Osteocyte (in vitro differentiated cells): ENCODE results near the gene OR1K1. TPM values are rescaled to one million over a fixed set of nuclear protein-coding genes. Genes with fewer than 3 reads are reported as not detected.
"Not testable (repeated sequence)": the region's sequence is repeated elsewhere in the genome, so short reads cannot be mapped to it uniquely, and the experiment has no call there.

Experiments
- DNase-seq: peaks from one replicate; pipeline ENCODE4 v3.0.0; 2021; ENCODE audit warnings: mixed read lengths; ENCODE audit not compliant: unreplicated experiment; ENCODE audit errors: extremely low spot score
- H3K27ac Mint-ChIP-seq: one replicate; pipeline ENCODE4 v1.8.0; 2021; ENCODE audit warnings: mild to moderate bottlenecking, mixed read lengths; ENCODE audit not compliant: unreplicated experiment
- H3K27me3 Mint-ChIP-seq: one replicate; pipeline ENCODE4 v1.8.0; 2021; ENCODE audit warnings: mixed read lengths; ENCODE audit not compliant: unreplicated experiment
- H3K36me3 Mint-ChIP-seq: one replicate; pipeline ENCODE4 v1.8.0; 2021; ENCODE audit warnings: mixed read lengths; ENCODE audit not compliant: unreplicated experiment
- H3K4me1 Mint-ChIP-seq: one replicate; pipeline ENCODE4 v1.8.0; 2021; ENCODE audit warnings: mixed read lengths; ENCODE audit not compliant: unreplicated experiment
- H3K4me3 Mint-ChIP-seq: one replicate; pipeline ENCODE4 v1.8.0; 2021; ENCODE audit warnings: mild to moderate bottlenecking, moderate library complexity, mixed read lengths; ENCODE audit not compliant: unreplicated experiment
- H3K9me3 Mint-ChIP-seq: one replicate; pipeline ENCODE4 v1.8.0; 2021; ENCODE audit warnings: mixed read lengths; ENCODE audit not compliant: unreplicated experiment
- CTCF ChIP-seq: fragments of 200-600 bp; sonication (generic); IDR thresholded peaks from 2 replicates; pipeline ENCODE4 v1.5.0; 2021; ENCODE audit warnings: antibody characterized with exemption, mild to moderate bottlenecking, moderate library complexity
- total RNA-seq: library from RNA; stranded (reverse); gene quantifications from 2 replicates; pipeline ENCODE4 v1.2.1, GENCODE V29; 2021

Gene OR1K1
- total RNA-seq, 1 donor from 2014 or later: not detected

- DNase-seq: no peak
- no peaks in the 10 kb centered on the region for H3K36me3 Mint-ChIP-seq
- H3K4me3 Mint-ChIP-seq: no peak overlapping the region
- no peaks in the 10 kb centered on the region for H3K9me3 Mint-ChIP-seq
- H3K4me1 Mint-ChIP-seq: no peaks in the 10 kb centered on the region
- H3K27ac Mint-ChIP-seq: no peak overlapping the region
- no peaks in the 10 kb centered on the region for H3K27me3 Mint-ChIP-seq
- TF ChIP-seq CTCF: no peak
Measured at GRCh38 chr9:122806661-122807060, 6.7 kb downstream of the OR1K1 start.

DNA sequence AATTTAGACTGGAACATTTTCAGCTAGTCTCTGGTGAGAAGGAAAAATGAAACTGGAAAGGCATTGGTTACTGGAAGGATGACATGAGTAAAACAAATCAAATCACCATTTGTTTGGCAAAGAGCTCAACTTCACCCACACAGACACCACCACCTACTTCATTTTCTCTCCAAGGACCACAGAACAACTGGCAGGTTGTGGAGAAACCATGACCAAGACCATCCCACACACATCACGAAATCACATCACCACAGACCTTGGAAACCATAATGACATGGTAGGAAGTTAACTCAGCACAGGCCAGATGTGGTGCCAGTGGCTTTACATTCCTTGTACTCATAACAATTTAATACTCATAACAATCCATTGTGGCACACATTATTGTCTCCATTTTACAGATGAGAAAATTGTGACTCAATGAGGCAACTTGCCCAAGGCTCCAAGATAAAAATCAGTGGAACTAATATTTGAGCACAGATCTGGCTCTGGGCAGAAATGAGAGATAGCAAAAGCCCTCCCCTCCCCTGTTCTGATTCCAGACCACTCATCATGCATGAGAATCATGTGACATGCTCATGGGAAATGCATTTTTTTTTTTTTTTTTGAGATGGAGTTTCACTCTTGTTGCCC lies 7.5 kb downstream of the OR1K1 start:
- H3K36me3 Mint-ChIP-seq: no peaks in the 10 kb centered on the region
- TF ChIP-seq CTCF: no peak
- DNase-seq: no peak
- H3K4me1 Mint-ChIP-seq: no peaks in the 10 kb centered on the region
- H3K27ac Mint-ChIP-seq: no peak overlapping the region
- no peaks in the 10 kb centered on the region for H3K9me3 Mint-ChIP-seq
- H3K27me3 Mint-ChIP-seq: no peaks in the 10 kb centered on the region
- no peak overlapping the region for H3K4me3 Mint-ChIP-seq

DNA sequence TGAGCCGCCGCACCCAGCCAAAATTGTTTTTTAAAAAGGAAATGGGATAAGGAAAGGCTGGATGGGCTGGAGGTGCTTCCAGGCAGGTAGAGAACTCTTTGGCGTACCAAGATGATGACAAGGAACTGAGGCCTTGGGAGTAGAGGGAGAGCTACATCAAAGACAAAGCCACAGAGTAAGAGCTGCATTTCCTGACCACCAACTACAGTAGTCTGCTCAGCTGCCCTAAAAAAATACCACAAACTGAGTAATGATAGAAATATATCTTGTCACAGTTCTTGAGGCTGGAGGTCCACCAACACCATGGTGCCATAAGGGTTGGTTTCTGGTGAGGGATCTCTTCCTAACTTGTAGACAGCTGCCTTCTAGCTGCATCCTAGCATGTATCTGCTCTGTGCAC lies 8.2 kb downstream of the OR1K1 start:
- Mint-ChIP-seq H3K4me1 (no peaks in the 10 kb centered on the region), H3K27me3 (no peaks in the 10 kb centered on the region), H3K4me3 (no peak overlapping the region)

DNA sequence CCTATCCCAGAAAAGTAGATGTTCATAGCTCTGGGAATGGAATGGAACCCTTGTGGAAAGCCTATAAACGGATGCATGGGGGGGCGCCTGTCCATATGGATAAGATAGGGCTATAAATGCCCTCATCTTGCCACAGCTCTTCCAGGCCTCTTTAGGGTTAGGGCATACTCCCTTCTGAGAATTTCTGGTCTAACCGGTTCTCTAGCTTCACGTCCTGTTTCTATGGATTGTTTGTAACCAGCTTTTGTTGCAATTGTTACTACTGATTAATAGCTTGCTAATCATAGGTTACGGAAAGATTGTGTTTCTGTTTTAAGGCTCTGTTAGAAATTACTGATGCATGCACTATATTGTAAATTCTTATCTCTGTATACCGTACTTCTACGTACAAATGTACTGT lies 9.3 kb downstream of the OR1K1 start:
- DNase-seq, H3K27me3 Mint-ChIP-seq, H3K9me3 Mint-ChIP-seq, H3K4me1 Mint-ChIP-seq, H3K36me3 Mint-ChIP-seq, H3K27ac Mint-ChIP-seq, H3K4me3 Mint-ChIP-seq: not testable (repeated sequence)

More for the DNA sequence above, 8.2 kb downstream of the OR1K1 start:
- no peak for DNase-seq
- TF ChIP-seq CTCF: no peak
- Mint-ChIP-seq H3K27ac (no peak overlapping the region), H3K9me3 (no peaks in the 10 kb centered on the region), H3K36me3 (no peaks in the 10 kb centered on the region)

GRCh38 chr9:122810306-122810946 lies 10.5 kb downstream of the OR1K1 start:
- peaks cover 6% of the 10 kb centered on the region for H3K36me3 Mint-ChIP-seq
- no peak overlapping the region for H3K4me3 Mint-ChIP-seq
- no peak overlapping the region for H3K27ac Mint-ChIP-seq
- H3K27me3 Mint-ChIP-seq: no peaks in the 10 kb centered on the region
- no peaks in the 10 kb centered on the region for H3K9me3 Mint-ChIP-seq
- peak; percentile 86 for TF ChIP-seq CTCF
- no peak for DNase-seq
- H3K4me1 Mint-ChIP-seq: no peaks in the 10 kb centered on the region
